Kidney epithelial cell (primary cell): ENCODE measurements around the gene KLHL26. TPM values are rescaled to one million over a fixed set of nuclear protein-coding genes. Genes with fewer than 3 reads are reported as not detected.

Source experiments
- DNase-seq: peaks from one replicate; pipeline ENCODE4 v3.0.0-alpha.2; 2010; ENCODE audit warnings: low read depth
- H3K27me3 ChIP-seq: 2 replicates; pipeline ENCODE4 v1.6.0; 2011; ENCODE audit warnings: low read length; ENCODE audit not compliant: control insufficient read depth, insufficient read depth
- H3K36me3 ChIP-seq: 2 replicates; pipeline ENCODE4 v1.5.1; 2011; ENCODE audit warnings: low read length; ENCODE audit not compliant: control insufficient read depth, insufficient read depth
- H3K4me3 ChIP-seq: 2 replicates; pipeline ENCODE4 v1.5.1; 2011; ENCODE audit warnings: low read depth, mild to moderate bottlenecking, control low read depth, low read length
- CTCF ChIP-seq: IDR thresholded peaks from 2 replicates; pipeline ENCODE4 v1.5.1; 2011; ENCODE audit warnings: mild to moderate bottlenecking, moderate library complexity, low read length, control low read depth, inconsistent platforms; ENCODE audit not compliant: insufficient read depth, poor library complexity, severe bottlenecking
- total RNA-seq: library from RNA; depleted of rRNA; stranded (reverse); fragments of >200 nt; gene quantifications from 2 replicates; pipeline ENCODE4 v1.2.3, GENCODE V29; 2015

Gene KLHL26
- total RNA-seq, 1 donor from 2014 or later: 7.5 TPM

- H3K4me3 ChIP-seq: no peak overlapping the region
- TF ChIP-seq CTCF: no peak
- H3K27me3 ChIP-seq: no peaks in the 10 kb centered on the region
- no peaks in the 10 kb centered on the region for H3K36me3 ChIP-seq
- DNase-seq: no peak
These were observed 2.9 kb downstream of the KLHL26 start for GRCh38 chr19:18639706-18640243.

- Histone ChIP-seq H3K4me3 (no peak overlapping the region), H3K36me3 (no peaks in the 10 kb centered on the region), H3K27me3 (peaks cover 3% of the 10 kb centered on the region)
- no peak for TF ChIP-seq CTCF
- no peak for DNase-seq
These were observed 7.6 kb downstream of the KLHL26 start for GRCh38 chr19:18644196-18645034.

GRCh38 chr19:18645035-18645511 lies 8.2 kb downstream of the KLHL26 start:
- H3K27me3 ChIP-seq: peaks cover 3% of the 10 kb centered on the region
- no peaks in the 10 kb centered on the region for H3K36me3 ChIP-seq
- TF ChIP-seq CTCF: no peak
- H3K4me3 ChIP-seq: no peak overlapping the region
- no peak for DNase-seq

GRCh38 chr19:18646535-18647370 lies 9.9 kb downstream of the KLHL26 start:
- DNase-seq: no peak
- Histone ChIP-seq H3K4me3 (no peak overlapping the region), H3K36me3 (no peaks in the 10 kb centered on the region), H3K27me3 (peaks cover 5% of the 10 kb centered on the region)
- no peak for TF ChIP-seq CTCF

GRCh38 chr19:18647371-18647767 lies 10.5 kb downstream of the KLHL26 start:
- H3K4me3 ChIP-seq: no peak overlapping the region

More at GRCh38 chr19:18647371-18647767, 10.5 kb downstream of the KLHL26 start:
- peaks cover 5% of the 10 kb centered on the region for H3K27me3 ChIP-seq
- H3K36me3 ChIP-seq: no peaks in the 10 kb centered on the region
- no peak for DNase-seq
- TF ChIP-seq CTCF: no peak
